GM23248 (cell line): ENCODE results near the gene PIK3C3. TPM values are rescaled to one million over a fixed set of nuclear protein-coding genes. Genes with fewer than 3 reads are reported as not detected.
A peak's percentile ranks its signal among the peaks of the same experiment; 100 is the strongest.

Experiments used
- DNase-seq: peaks from one replicate; pipeline ENCODE4 v3.0.0-alpha.2; 2015
- H2AFZ ChIP-seq: fragments of 200-600 bp; sonication (generic); 2 replicates; pipeline ENCODE4 v1.6.1; 2016; ENCODE audit warnings: antibody characterized with exemption
- H3F3A ChIP-seq: fragments of 200-600 bp; sonication (generic); 2 replicates; pipeline ENCODE4 v1.6.1; 2016; ENCODE audit warnings: mild to moderate bottlenecking, antibody characterized with exemption, mixed run types; ENCODE audit not compliant: insufficient read depth
- H3K27ac ChIP-seq: fragments of 200-600 bp; sonication (generic); 2 replicates; pipeline ENCODE4 v1.5.1; 2016; ENCODE audit warnings: mild to moderate bottlenecking
- H3K27me3 ChIP-seq: fragments of 200-600 bp; sonication (generic); replicated peaks from 2 replicates; pipeline ENCODE4 v1.6.1; 2016; ENCODE audit warnings: mild to moderate bottlenecking; ENCODE audit not compliant: insufficient read depth
- H3K36me3 ChIP-seq: fragments of 200-600 bp; sonication (generic); 2 replicates; pipeline ENCODE4 v1.6.1; 2016; ENCODE audit warnings: low read depth, mild to moderate bottlenecking
- H3K4me1 ChIP-seq: fragments of 200-600 bp; sonication (generic); 2 replicates; pipeline ENCODE4 v1.6.1; 2016; ENCODE audit warnings: mild to moderate bottlenecking; ENCODE audit not compliant: insufficient read depth
- H3K4me2 ChIP-seq: fragments of 200-600 bp; sonication (generic); one replicate; pipeline ENCODE4 v1.6.1; 2016; ENCODE audit warnings: mild to moderate bottlenecking; ENCODE audit not compliant: unreplicated experiment
- H3K4me3 ChIP-seq: fragments of 200-600 bp; sonication (generic); 2 replicates; pipeline ENCODE4 v1.5.1; 2016; ENCODE audit warnings: mild to moderate bottlenecking
- H3K79me2 ChIP-seq: fragments of 200-600 bp; sonication (generic); 2 replicates; pipeline ENCODE4 v1.6.1; 2016; ENCODE audit warnings: mild to moderate bottlenecking; ENCODE audit not compliant: insufficient read depth
- H3K9ac ChIP-seq: fragments of 200-600 bp; sonication (generic); 2 replicates; pipeline ENCODE4 v1.6.1; 2016; ENCODE audit warnings: mild to moderate bottlenecking
- H3K9me2 ChIP-seq: fragments of 200-600 bp; sonication (generic); 2 replicates; pipeline ENCODE4 v1.6.1; 2016; ENCODE audit warnings: mixed run types, mild to moderate bottlenecking, moderate library complexity; ENCODE audit not compliant: insufficient read depth
- H3K9me3 ChIP-seq: fragments of 200-600 bp; sonication (generic); one replicate; pipeline ENCODE4 v1.6.1; 2017; ENCODE audit warnings: low read depth
- H4K20me1 ChIP-seq: fragments of 200-600 bp; sonication (generic); 2 replicates; pipeline ENCODE4 v1.6.0; 2016; ENCODE audit not compliant: insufficient read depth
- EZH2 ChIP-seq: fragments of 200-600 bp; sonication (generic); IDR thresholded peaks from 2 replicates; pipeline ENCODE4 v1.6.1; 2018; ENCODE audit warnings: antibody characterized with exemption, mild to moderate bottlenecking; ENCODE audit not compliant: insufficient read depth, poor library complexity, severe bottlenecking
- EZH2phosphoT487 ChIP-seq: fragments of 200-600 bp; sonication (generic); IDR thresholded peaks from 2 replicates; pipeline ENCODE4 v1.6.1; 2018; ENCODE audit warnings: antibody characterized with exemption, moderate library complexity, mild to moderate bottlenecking, low read depth; ENCODE audit not compliant: insufficient read depth
- WGBS, 2 experiments: methylation state at CpG; one replicate each; pipeline ENCODE4 v1.1.6; 2015 to 2017; ENCODE audit warnings: low lambda C conversion rate in 2 of 2, low coverage in 1 of 2; ENCODE audit errors: missing lambda C conversion rate in 2 of 2; 5-methylcytosine and 5-hydroxymethylcytosine counted together
- in situ Hi-C: fragments of 300-500 bp; cut with MboI; formaldehyde crosslinking; loops from 2 replicates; pipeline ENCODE4 v1.15.0; 2020
- polyA plus RNA-seq: library from polyadenylated mRNA; unstranded; fragments of >200 nt; fragmentation: Nextera tagmentation; extraction: Ambion mirVana; gene quantifications from 2 replicates; pipeline ENCODE4 v1.2.1, GENCODE V29; 2016
- total RNA-seq: library from RNA; depleted of rRNA; stranded (reverse); fragments of >200 nt; shearing (Covaris generic); gene quantifications from 2 replicates; pipeline ENCODE4 v1.2.3, GENCODE V29; 2014

The PIK3C3 gene
- total and polyA plus RNA-seq, 2 experiments from 2014 or later: 45.0 to 50.3 TPM

DNA sequence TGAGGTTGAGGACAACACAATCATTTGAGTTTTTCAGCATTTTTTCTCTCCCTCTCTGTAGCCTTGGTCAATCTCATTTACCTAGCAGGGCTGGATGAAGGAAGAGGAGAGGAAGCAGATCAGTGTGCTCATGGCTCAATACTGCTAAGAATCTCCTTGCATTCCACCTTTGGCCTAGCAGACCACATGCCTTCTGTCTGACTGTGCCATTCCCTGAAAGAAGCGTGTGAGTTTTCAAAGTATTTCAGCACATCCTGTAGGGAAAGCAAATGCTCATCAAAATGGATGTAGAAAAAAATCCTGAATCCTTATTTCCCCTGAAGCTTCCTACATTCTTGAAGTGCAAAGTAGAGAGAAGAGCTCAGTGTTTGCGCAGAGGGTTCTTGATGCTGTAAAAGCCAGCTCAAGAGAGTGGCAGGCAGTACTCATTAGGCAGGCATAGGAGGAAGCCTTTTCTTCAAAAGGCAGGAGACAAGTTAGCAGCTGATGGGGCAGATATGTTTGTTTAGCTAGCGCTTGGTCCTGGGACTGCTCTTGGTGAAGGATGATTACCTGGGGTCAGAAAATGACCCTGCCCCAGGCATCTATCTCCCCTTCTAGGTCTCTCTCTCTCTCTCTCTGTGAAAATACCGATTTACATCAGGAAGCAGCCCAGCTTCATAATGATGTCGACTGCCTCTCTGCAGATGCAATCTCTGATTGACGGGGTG, 14.4 kb upstream of the PIK3C3 start:
- WGBS, 2 experiments: 55 to 67% methylated on average over 6 of the region's 6 CpGs
- Histone ChIP-seq H2AFZ (peak overlapping the region; percentile 70), H3K4me1 (peaks cover 47% of the 10 kb centered on the region), H3K4me3 (no peak overlapping the region), H3K4me2 (peak overlapping the region; percentile 43), H3K27me3 (no peaks in the 10 kb centered on the region), H4K20me1 (no peaks in the 10 kb centered on the region), H3K9me3 (no peaks in the 10 kb centered on the region), H3K9ac (no peak overlapping the region), H3F3A (peaks cover 38% of the 10 kb centered on the region), H3K9me2 (no peaks in the 10 kb centered on the region), H3K79me2 (no peaks in the 10 kb centered on the region), H3K36me3 (no peaks in the 10 kb centered on the region), H3K27ac (peak overlapping the region; percentile 72)
- in situ Hi-C loops: no loop called here
- TF ChIP-seq EZH2 (no peak), EZH2phosphoT487 (no peak)
- peak; percentile 86 for DNase-seq

DNA sequence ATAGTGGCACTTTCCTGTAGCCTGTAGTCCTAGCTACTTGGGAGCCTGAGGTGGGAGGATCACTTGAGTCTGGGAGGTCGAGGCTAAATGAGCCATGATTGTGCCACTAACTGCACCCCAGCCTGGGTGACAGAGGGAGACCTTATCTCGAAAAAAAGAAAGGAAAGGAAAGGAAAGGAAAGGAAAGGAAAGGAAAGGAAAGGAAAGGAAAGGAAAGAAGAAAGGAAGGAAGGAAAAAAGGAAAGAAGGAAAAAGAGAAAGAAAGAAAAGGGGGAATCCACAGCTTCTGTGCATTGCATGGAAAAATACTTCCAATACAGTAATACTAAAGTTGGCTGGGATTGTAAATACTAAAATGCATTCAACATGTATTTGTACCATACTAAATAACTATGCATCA, 12.8 kb upstream of the PIK3C3 start:
- no peak for DNase-seq
- Histone ChIP-seq H3K27ac (no peak overlapping the region), H3K4me1 (peaks cover 39% of the 10 kb centered on the region), H3K4me2 (no peak overlapping the region), H3K79me2 (no peaks in the 10 kb centered on the region), H3K36me3 (no peaks in the 10 kb centered on the region), H3K27me3 (no peaks in the 10 kb centered on the region), H3K4me3 (no peak overlapping the region), H2AFZ (no peak overlapping the region), H3K9me3 (no peaks in the 10 kb centered on the region), H3K9me2 (no peaks in the 10 kb centered on the region), H3K9ac (no peak overlapping the region), H4K20me1 (no peaks in the 10 kb centered on the region), H3F3A (peaks cover 38% of the 10 kb centered on the region)
- no peak for TF ChIP-seq EZH2phosphoT487
- no peak for TF ChIP-seq EZH2
- WGBS, 2 experiments: 56 to 58% methylated on average over 2 of the region's 2 CpGs
- in situ Hi-C loops: no loop called here

DNA sequence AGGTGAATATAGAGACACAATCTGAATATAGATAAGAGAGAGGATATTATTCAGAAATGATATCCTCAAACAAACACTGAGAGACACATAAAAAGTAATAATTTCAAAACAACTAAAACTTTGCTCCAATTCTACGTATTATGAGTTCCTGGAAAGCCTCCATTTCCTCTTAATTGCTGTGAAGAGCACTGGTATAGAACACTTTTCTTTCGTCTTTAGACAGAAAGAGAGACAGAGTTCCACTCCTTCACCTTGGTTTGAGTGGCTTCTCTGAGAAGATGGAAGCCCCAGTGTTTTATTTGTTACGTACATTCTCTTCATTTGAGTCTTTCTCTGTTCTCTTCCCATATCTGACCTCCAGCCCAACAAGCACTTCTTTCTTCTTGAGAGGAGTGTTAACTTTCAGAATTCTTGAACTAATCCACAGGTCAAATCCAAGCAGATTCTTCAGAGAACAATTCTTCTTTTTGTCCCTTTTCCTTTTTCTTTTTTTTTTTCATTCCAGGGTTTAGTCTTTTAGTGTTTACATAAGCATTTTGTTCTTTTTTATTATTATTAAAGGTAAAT, 6.4 kb upstream of the PIK3C3 start:
- Histone ChIP-seq H3K36me3 (no peaks in the 10 kb centered on the region), H3K9me3 (no peaks in the 10 kb centered on the region), H3K9ac (no peak overlapping the region), H3K4me2 (no peak overlapping the region), H3K4me1 (peaks cover 18% of the 10 kb centered on the region), H3K27ac (no peak overlapping the region), H3K9me2 (no peaks in the 10 kb centered on the region), H3K4me3 (no peak overlapping the region), H2AFZ (peak overlapping the region; percentile 57; the same call in 1 of the 2 replicates), H3F3A (peaks cover 18% of the 10 kb centered on the region), H4K20me1 (no peaks in the 10 kb centered on the region), H3K79me2 (no peaks in the 10 kb centered on the region), H3K27me3 (no peaks in the 10 kb centered on the region)
- in situ Hi-C loops: no loop called here
- TF ChIP-seq EZH2 (no peak), EZH2phosphoT487 (no peak)
- WGBS, 2 experiments: 53 to 61% methylated on average over 3 of the region's 3 CpGs
- no peak for DNase-seq

DNA sequence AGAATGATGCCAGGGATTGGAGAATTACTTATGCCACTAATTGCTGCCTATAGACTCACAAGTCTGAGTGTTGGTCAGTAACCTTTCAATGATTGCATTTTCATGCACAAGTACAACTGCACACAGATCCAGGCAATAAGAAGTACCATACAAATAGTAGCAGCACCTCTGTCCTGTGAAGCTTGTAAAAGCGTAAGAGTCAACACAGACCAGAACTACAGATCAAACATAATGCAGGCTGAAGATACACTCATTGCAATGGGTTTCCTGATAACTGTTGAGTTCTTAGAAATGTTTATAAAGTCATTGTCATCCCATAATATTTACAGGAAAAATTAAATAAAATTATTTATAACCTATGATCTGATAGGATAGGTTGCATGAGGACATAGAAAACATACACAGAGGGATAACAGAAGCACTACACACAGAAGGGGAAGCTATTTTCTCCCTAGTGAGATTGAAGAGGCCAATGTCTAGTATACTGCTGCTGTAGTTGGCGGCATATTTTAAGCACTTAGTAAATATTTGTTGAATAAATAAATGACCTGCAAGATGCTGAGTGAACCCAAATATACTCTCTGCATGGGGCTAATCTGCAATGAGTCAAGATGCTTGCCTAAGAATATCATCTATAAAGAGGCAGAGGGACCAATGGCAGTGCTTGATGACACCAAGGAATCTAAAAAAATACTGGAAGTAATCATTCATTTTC, 5.7 kb upstream of the PIK3C3 start:
- H3K27me3 ChIP-seq: no peaks in the 10 kb centered on the region
- no peaks in the 10 kb centered on the region for H3K9me3 ChIP-seq
- no peak overlapping the region for H3K4me3 ChIP-seq
- no peak for DNase-seq
- no peak overlapping the region for H2AFZ ChIP-seq
- in situ Hi-C loops: no loop called here
- H3K27ac ChIP-seq: no peak overlapping the region
- H3K4me2 ChIP-seq: no peak overlapping the region
- no peaks in the 10 kb centered on the region for H3K79me2 ChIP-seq
- peaks cover 18% of the 10 kb centered on the region for H3F3A ChIP-seq
- no peaks in the 10 kb centered on the region for H3K9me2 ChIP-seq
- H3K4me1 ChIP-seq: peaks cover 18% of the 10 kb centered on the region
- no peak overlapping the region for H3K9ac ChIP-seq
- 91 to 97% methylated on average over 2 of the region's 2 CpGs for WGBS, 2 experiments
- no peaks in the 10 kb centered on the region for H4K20me1 ChIP-seq
- no peaks in the 10 kb centered on the region for H3K36me3 ChIP-seq
- TF ChIP-seq EZH2: no peak
- no peak for TF ChIP-seq EZH2phosphoT487
